GM12801 (cell line): ENCODE measurements around the gene C3orf33.

Experiments used
- CTCF ChIP-seq: IDR thresholded peaks from one replicate; pipeline ENCODE4 v1.5.1; 2011; ENCODE audit warnings: control low read depth; ENCODE audit not compliant: insufficient read length; ENCODE audit errors: extremely low read depth

Gene C3orf33

GRCh38 chr3:155748611-155749365 lies 57.3 kb downstream of the C3orf33 start:
- TF ChIP-seq CTCF = no peak

GRCh38 chr3:155747946-155748290 lies 58.2 kb downstream of the C3orf33 start:
- no peak for TF ChIP-seq CTCF

- no peak for TF ChIP-seq CTCF
Observed at GRCh38 chr3:155747286-155747945, 58.7 kb downstream of the C3orf33 start.

- TF ChIP-seq CTCF = no peak
Observed at GRCh38 chr3:155746703-155747102, 59.4 kb downstream of the C3orf33 start.

GRCh38 chr3:155745795-155746550 lies 60.1 kb downstream of the C3orf33 start:
- no peak for TF ChIP-seq CTCF

- TF ChIP-seq CTCF = no peak
Observed at GRCh38 chr3:155744626-155745324, 61.3 kb downstream of the C3orf33 start, which contains the start of gene PLCH1. TSS of gene PLCH1 (minus strand) at chr3:155745071. CDS start at chr3:155704224, 40,847 bp downstream.
